Right lobe of liver (tissue), 4 donors: ENCODE results near the gene AASDHPPT.

Experiments used
- POLR2A ChIP-seq: fragments of 450-650 bp; IDR thresholded peaks from one replicate; pipeline ENCODE4 v1.6.1; 2017; ENCODE audit warnings: antibody characterized with exemption, mild to moderate bottlenecking
- TF ChIP-seq, protein P1 (sequence below), 4 donors: fragments of 200-600 bp in 3 of 4; fragments of 450-650 bp in 1 of 4; IDR thresholded peaks; one replicate each; pipeline versions ENCODE4 v1.5.1 to v1.8.0; 2016 to 2022; ENCODE audit warnings: antibody characterized with exemption in 4 of 4, mild to moderate bottlenecking in 2 of 4
- donor health status: DM: no; HTN: no; CAD: no.
- donor health status: DM: no; HTN: no; CAD: no.
- donor health status: DM: no; HTN: yes; CAD: no.

DNA sequence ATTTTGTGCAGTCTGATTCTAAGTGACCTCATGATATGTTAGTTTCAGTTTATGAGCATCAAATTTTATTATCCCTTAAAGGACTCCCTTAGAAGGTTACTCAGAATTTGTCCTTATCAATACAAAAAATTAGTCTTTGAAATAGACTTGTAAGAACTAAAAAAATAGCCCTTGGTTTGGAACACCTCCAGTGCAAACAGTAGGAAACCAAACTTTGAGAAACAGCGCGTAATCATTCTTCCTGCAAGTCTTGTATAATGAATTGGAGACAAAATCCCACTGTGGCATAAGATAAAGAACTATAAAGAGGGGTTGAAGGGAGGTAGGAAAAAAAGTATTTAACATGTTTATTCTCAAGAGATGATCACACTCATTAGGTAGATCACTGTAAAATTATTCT lies 44.6 kb upstream of the AASDHPPT start:
- no peak for TF ChIP-seq POLR2A
- TF ChIP-seq, protein P1, sequence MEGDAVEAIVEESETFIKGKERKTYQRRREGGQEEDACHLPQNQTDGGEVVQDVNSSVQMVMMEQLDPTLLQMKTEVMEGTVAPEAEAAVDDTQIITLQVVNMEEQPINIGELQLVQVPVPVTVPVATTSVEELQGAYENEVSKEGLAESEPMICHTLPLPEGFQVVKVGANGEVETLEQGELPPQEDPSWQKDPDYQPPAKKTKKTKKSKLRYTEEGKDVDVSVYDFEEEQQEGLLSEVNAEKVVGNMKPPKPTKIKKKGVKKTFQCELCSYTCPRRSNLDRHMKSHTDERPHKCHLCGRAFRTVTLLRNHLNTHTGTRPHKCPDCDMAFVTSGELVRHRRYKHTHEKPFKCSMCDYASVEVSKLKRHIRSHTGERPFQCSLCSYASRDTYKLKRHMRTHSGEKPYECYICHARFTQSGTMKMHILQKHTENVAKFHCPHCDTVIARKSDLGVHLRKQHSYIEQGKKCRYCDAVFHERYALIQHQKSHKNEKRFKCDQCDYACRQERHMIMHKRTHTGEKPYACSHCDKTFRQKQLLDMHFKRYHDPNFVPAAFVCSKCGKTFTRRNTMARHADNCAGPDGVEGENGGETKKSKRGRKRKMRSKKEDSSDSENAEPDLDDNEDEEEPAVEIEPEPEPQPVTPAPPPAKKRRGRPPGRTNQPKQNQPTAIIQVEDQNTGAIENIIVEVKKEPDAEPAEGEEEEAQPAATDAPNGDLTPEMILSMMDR (IDR thresholded peaks at IDR 0.05): no peak
